Cardiac septum (tissue), 1 donor: ENCODE measurements around the gene GABBR2. TPM values are rescaled to one million over a fixed set of nuclear protein-coding genes. Genes with fewer than 3 reads are reported as not detected.

ENCODE experiments used
- DNase-seq: peaks from one replicate; pipeline ENCODE4 v3.0.0-alpha.2; 2020; ENCODE audit warnings: low spot score
- intact Hi-C: fragments of 100-400 bp; cut with DNase I; formaldehyde crosslinking; loops from one replicate; pipeline ENCODE4 v1.14.0; 2022
- total RNA-seq: library from RNA; stranded (reverse); fragmentation: NEBNext Ultra II Directional; extraction: Animal tissue kit (Norgen Biotek cat#: 25700); gene quantifications from one replicate; pipeline ENCODE4 v1.2.1, GENCODE V29; 2021
- donor health status: DM: no; HTN: no; CAD: no.

GABBR2 gene
- total RNA-seq, 1 donor from 2014 or later = 1.1 TPM

DNA sequence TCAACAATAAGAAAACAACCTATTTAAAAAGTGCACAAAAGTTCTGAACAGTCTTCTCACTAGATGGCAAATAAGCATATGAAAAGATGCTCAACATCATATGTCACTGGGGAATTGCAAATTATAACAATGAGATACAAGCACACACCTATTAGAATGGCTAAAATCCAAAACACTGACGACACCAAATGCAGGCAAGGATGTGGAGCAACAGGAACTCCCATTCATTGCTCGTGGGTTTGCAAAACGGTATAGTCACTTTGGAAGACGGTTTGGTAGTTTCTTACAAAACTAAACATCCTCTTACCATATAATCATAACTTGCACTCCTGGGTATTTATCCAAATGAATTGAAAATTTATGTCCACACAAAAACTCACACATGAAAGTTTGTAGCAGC lies 352.4 kb downstream of the GABBR2 start:
- intact Hi-C loops = no loop called here
- no peak for DNase-seq

DNA sequence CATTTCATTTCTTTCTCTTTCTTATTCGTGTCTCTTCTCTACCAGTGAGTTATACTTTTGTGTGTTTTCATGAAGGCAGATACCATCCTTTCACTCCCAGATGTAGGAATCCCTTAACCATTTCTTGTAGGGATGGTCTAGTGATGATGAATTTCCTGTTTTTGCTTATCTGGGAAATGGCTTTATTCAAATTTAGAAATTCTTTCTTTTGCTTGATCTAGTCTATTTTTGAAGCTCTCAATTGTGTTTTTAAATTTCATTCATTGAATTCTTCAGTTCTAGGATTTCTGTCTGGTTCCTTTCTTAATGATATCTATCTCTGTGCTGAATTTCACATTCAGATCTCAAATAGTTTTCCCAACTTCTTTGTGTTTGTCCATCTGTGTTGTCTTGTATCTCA lies 357.4 kb downstream of the GABBR2 start:
- intact Hi-C loops = no loop called here
- no peak for DNase-seq

DNA sequence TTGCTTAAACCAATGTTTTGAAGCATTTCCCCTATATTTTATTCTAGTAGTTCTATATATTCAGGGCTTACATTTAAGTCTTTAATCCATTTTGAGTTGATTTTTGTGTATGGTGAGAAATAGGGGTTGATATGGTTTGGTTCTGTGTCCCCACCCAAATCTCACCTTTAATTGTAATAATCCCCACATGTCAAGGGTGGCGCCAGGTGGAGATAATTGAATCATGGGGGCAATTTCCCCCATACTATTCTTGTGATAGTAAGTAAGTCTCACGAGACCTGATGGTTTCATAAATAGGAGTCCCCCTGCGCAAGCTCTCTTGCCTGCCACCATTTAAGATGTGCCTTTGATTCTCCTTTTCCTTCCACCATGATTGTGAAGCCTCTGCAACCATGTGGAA lies 361.1 kb downstream of the GABBR2 start:
- intact Hi-C loops = no loop called here
- DNase-seq = no peak

DNA sequence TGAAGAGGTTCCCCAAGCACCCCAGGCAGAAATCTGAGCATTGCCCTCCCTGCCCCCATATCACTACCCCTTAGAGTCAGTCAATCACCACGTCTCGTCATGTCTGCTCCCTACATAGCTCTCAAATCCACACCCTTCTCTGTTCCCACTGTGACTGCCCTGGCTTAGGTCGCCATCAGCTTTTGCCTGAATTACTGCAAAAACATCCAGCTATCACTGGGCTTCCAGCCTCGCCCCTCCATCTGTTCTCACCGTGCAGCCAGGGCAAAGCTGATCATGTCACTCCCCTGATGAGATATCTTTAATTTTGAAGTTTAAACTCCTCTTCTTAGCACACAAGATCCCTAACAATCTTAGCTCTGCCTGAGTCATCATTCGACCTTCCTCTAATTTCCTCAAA lies 363.7 kb downstream of the GABBR2 start:
- intact Hi-C loops = no loop called here
- no peak for DNase-seq

DNA sequence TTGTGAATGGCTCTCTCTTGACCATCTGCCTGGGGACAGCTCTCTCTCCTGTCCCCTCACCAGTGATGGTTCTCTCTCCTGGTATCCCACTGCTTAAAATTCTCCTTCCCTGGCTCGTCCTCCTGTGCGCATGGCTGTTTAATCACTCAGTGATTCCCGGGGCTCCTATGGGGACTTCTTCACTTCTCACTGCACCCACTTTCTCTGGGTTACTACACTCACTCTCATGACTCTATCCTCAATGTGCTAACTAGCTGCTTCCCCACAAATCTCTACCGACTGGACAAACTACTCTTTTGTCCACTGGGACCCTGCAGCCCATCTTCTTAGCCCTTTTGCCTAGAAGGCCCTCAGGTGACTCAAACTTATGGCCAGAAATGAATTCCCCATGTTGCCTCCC lies 364.2 kb downstream of the GABBR2 start:
- DNase-seq = no peak
- intact Hi-C loops = no loop called here

DNA sequence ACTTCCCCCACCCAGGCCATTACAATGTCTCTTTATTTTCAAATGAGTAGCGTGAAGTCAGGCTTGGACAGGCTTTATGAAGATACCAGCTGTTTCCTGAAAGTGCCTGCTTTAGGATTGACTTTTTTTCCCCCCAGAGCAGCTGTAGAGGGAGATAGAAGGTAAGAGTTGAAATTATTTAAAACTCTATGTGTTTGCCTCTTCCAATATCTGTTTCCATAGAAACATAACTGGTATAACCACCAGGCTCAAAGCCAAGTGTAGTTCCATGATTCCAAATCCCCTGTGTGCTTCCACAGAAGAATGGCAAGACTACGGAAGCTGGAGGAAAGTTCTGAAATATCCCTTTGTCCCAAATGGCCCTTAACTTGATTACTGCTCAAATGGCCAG lies 365.9 kb downstream of the GABBR2 start:
- DNase-seq = no peak
- intact Hi-C loops = no loop called here

DNA sequence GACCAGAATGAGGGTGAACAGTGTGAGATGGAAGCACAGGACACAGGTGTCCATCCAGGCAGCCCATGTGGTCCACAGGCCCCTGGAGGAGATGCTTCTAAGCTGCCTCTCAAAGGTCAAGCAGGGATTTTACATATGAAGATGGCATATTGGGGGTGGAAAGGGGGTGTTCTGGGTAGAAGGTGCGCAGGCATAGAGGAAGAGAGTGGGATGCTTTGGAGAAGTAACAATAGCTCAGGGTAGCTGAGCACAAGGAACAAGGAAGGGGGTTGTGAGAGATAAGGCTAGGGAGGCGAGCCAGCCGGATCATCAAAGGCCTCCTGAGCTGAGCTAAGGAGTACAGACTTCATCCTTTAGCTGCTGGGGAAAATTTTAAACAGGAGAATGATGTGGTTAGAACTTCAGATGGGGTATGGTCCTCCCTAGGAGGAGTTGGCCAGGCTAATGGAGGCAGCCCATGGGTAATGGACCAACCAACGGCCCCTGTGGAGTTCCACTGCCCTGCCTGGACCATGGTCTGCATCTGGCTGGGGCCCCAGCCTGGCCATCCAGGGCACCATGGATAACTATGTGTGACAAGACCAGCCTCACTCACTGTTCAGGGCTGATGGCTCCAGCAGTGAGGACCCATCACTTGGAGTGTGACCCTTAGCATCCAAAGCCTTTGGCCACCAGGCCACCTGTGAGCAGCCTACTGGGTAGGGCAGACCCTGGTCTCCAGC lies 366.5 kb downstream of the GABBR2 start:
- no peak for DNase-seq
- intact Hi-C loops = no loop called here

DNA sequence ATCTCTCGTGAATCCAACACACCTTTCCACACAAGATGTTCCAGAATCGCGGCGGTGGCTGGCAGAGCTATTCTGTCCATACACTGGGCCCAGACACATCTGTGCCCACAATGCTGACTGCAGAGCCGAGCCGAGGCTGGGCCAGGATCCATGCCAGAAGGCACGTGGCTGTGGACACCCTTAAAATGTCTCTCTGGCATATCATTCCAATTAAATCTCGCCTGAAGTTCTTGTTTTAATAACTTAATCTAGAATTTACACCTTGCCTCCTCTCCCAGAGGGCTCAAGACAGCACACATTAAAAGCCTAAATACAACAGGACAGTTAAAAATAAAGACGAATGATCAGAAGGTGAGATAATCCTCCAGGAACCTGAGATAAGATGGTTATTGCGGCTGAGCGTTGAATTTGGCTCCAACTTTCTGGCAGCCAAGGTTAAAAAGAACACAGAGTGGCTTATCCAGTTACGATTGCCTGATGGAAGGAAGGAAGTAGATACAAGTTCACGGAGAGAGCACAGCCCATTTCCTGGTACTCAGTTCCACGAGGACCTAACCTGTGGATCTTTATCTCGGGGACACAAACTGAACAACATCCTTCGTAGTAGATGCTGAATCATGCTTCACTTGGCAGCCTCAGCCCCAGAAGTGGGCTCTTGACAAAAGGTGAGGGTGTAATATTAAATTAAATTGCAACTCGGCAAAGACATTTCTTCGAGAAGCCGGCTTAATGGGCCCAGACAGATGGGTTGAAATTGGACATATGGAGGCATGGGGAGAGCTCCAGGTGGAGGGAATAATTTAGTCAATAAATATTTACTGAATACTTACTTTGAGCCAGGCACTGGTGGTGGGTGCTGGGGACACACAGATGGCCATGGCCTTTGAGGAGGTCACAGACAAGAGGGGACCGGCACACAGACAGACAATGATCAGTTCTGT lies 367.3 kb downstream of the GABBR2 start:
- intact Hi-C loops = no loop called here

DNA sequence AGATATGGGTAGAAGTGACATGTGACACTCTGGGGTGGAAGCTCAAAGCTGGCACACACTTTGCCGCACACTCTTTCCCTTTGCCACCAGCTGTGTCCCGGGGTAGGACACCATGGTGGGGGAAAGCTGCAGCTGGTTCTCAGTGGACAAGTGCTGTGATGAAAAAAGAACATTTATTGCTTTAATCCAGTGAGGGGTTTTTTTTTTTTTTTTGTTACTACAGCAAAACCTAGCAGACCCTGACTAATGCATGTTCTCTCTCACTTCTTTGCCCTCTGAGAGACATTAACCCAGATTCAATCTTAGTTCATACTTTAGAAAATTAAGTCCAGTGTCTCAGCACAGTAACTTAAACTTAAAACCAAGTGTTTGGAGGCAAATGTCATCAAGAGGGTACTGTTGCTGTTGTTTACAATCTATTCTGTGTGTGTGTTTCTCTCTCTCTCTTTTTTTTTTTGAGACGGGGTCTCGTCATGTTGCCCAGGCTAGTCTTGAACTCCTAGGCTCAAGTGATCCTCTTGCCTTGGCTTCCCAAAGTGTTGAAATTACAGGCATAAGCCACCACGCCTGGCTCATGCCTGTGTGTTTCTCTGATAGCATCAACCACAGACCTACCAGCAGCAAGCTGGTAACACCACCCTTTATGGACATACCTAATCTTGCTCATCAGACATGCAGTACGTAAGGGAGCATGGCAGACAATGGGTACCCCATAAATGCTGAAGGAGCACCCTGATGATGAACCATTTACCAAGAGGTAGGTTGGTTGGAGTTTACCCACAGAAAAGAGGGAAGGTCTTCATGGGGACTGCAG lies 368.5 kb downstream of the GABBR2 start:
- DNase-seq = no peak
- intact Hi-C loops = no loop called here

More for the DNA sequence above, 367.3 kb downstream of the GABBR2 start:
- no peak for DNase-seq

DNA sequence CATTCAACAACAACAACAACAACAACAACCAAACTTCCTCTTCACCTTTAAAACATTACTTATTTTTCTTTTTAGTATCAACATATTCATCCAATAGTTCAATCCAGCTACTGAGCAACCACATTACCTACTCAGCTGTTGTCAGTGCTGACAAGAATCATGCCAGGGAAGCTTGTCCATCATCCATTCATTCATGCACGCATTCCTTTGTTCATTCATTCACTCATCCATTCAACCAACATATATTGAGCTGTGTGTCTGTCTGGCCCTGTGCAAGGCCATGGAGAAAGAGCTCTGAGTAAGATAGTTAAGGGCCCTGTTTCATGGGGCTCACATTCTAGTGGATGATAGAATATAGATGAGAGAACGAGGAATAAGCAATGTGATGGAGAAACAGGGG lies 373.1 kb downstream of the GABBR2 start:
- intact Hi-C loops = no loop called here
- no peak for DNase-seq

DNA sequence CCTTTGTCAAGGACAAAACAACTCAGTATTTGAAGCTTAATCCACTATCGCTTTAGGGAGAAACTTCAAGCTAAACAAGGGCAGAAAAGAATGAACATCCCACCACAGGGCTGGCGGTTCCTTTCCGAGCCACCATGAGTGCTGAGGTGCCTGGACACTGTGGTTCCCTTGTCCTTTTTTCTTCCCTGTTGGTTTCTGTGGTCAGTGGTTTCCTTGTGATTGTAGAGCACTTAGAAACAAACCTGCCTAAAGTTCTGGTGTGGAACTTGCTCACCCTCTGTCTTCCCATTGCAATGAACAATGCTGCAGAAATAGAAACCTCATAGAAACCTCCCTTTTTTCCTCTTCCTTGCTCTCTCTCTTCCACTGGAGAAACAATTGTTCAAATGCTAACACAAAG lies 373.9 kb downstream of the GABBR2 start:
- intact Hi-C loops = no loop called here
- DNase-seq = no peak

DNA sequence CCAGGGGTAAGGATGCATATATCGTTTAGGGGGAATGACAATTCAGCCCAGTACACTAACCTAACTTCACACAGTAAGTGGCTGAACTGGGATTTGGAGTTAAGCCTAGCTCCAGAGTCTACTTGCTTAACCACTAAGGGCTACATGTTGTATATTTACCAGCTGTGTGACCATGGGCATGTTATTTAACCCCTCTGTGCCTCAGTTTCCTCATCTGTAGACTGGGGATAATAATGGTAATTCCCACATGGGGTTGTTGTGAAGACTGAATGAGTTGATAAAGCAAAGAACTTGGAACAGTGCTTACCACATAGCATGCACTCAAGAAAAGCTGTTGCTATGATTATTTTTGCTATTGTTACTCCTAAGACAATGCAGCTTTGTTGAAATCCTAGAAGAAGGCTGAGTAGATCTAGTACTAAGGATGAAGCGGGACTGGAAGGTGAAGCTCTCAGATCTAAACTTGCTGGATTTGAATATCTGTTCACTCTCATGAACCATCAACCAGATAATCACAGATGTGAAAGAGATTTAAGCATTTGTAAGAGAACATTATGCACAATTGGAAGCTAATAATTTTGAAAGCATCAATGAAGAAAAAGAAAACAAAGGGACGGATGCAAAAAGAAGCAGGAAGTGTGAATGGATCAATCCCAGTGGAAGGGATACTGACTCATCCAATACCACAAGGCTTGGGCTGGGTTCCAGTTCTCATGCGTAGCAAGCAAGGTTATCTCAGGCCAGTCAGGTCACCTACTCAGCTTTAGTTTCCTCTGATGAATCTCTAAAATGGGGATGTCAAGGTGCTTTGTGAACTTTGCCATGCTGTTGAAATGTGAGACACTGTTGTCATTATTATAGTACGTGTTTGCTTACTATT lies 374.8 kb downstream of the GABBR2 start:
- intact Hi-C loops = no loop called here
- DNase-seq = no peak

DNA sequence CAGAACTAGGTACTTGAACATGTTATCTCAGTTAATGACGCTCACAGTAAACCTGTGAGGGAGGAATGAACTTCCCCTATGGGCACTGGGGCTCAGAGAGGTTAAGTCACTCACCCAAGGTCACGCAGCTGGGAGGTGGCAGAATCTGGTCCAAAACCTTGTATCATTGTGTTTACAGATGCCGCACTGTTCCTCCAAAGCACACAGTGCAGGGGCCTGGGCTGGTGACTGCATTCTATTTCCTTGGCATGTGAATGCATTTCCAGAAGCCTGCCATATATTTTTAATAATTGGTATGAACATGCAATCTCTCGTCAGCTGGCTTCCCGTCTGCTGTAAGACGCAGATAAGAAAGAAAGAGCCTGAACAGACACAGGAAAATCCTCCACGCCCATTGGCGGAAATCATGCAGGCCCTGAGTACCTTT lies 376.3 kb downstream of the GABBR2 start:
- intact Hi-C loops = no loop called here
- no peak for DNase-seq

DNA sequence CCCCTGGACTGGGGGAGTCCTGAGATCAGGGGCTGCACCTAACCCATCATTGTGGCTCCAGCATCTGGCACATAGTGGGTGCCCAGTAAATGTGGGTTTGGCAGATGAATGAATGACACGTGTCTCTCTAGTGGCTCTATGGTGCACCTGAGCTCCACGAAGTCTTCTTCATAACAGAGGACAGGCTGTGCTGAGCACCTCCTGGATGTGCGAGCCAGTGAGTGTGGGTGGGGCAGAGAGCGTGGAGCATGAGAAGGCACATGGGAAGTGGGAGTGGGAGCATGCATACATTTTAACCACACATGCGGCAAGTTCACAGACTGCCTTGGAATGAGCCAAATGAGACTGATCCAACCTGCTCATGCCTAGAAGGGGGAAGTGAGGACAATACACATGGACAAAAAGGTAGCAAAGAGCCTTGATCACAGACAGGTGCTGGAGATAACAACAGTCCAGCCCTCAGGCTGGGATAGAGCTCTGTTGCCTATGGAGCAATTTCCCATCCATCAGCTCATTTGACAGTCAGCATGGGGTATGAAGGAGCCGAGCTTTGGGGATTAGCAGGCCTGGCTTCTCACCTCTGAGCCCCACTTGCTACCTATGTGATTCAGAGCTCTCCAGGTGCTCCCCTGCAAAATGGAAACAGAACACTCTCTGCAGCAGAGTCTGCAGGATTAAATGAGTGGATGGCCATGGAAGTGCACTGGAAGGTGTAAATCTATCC lies 377.0 kb downstream of the GABBR2 start:
- no peak for DNase-seq
- intact Hi-C loops = no loop called here

DNA sequence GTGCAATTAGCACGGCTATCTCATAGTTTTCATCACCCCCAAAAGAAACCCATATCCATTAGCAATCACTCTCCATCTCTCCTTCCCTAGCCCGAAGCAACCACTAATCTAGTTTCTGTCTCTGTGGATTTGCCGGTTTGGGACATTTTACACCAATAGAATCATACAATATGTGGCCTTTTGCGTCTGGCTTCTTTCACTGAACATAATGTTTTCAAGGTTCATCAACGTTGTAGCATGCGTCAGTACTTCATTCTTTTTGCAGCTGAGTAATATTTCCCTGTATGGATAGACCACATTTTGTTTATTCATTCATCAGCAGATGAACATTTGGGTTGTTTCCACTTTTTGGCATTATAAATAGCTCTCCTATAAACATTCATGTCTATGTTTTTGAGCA lies 377.9 kb downstream of the GABBR2 start:
- intact Hi-C loops = no loop called here
- no peak for DNase-seq

DNA sequence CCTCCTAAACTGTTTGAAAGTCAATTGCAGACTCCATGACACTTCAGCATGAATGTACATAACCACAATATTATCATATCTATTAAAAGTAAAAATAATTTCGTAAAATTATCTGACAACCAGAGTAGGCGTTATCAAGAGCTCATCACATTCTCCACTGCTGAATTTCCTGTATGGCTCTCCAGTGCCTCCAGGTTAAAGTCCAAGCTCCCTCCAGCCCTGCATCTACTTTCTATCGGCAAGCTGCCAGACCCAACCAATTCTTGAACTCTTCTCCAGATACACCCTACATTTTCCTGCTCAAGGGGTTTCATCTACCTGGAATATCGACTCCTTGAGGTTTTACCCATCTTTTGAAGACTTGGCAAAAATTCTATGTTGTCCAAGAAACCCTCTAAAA lies 378.8 kb downstream of the GABBR2 start:
- intact Hi-C loops = no loop called here

DNA sequence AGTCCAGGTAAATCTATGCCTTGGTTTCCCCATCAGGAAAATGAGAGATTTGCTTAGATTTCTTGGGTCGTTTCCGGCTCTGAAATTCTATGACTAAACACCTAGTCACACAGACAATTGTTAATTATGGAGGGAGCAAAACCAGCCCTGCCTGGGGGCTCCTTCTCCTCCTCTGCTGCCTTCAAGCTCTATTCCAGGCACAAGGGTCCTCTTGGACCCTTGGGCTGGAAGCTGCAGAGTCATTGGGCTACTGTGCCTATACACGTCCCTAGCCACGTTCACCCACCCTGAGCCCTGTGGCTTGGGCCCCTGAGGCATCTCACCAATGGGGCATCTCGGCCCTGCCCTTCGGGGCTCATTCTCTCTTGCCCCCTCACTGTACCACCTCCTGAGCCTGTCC lies 379.5 kb downstream of the GABBR2 start:
- DNase-seq = no peak
- intact Hi-C loops = no loop called here

More for the DNA sequence above, 378.8 kb downstream of the GABBR2 start:
- no peak for DNase-seq

DNA sequence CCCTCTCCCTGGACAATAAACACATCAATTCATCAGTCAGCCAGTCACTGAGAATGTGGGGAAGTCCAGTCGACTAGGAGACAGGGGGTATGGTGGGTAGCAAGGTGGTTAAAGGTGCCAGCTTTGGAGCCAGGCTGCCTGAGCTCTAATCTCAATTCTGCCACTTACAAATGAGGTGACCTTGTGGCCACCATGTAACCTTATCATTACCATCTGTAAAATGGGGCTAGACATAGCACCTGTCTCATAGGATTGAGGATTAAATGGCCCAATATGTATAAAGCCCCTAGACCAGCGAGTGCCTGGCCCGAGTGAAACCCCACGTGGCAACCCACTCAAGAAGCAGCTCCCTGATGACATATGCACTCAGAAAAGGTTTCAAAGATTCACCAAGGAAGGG lies 380.0 kb downstream of the GABBR2 start:
- DNase-seq = peak; percentile 12
- intact Hi-C loops = no loop called here

DNA sequence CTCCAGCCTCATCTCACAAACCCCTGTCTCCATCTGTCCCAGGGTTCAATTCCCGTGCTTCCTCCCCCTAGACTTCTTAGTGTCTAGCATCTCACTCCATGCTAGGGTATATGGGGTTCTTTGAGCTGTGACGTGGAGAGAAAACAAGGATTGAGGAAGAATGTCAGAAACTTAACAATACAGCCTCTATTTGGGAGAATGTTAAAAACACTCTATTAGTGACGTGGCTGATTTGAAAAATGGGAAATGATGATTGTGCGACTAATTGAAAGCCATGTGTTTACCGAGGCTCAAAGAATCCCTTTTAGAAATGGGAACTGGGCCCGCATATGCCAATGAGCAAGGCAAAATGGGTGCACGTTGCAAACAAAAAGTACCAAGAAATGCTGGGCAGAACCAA lies 380.6 kb downstream of the GABBR2 start:
- no peak for DNase-seq
- intact Hi-C loops = no loop called here
